ENCODE measurements around the gene FBF1. TPM values are rescaled to one million over a fixed set of nuclear protein-coding genes. Genes with fewer than 3 reads are reported as not detected.

Gene FBF1
- total and polyA plus RNA-seq, 2 of the 4 experiments (the other 2 are of a cell fraction), result 4.5 to 8.0 TPM

GRCh38 chr17:75922963-75923874 lies 17.6 kb downstream of the FBF1 start:
- no peak overlapping the region for H4K8ac ChIP-seq (ENCODE audit: low read depth in 2 of 2, low read length in 2 of 2)
- H3K18ac ChIP-seq (ENCODE audit: low read depth, low read length), result no peak overlapping the region
- no peak overlapping the region for H4K91ac ChIP-seq (ENCODE audit: insufficient read depth, low read depth, low read length)
- no peak overlapping the region for H3K23ac ChIP-seq (ENCODE audit: low read depth, low read length)
- ChIA-PET POLR2A (ENCODE audit: unreplicated experiment) (no interaction called here), CTCF (no interaction called here)
- 92% methylated on average over 14 of the region's 19 CpGs; no CpG with 5 or more reads in 1 of the 2 experiments for WGBS, 2 experiments (ENCODE audit: extremely low coverage in 2 of 2, insufficient read length in 1 of 2)
- H2BK20ac ChIP-seq (ENCODE audit: low read depth, low read length), result no peak overlapping the region
- DNase-seq (no peak), ATAC-seq (ENCODE audit: low read depth) (no peak)
- H4K20me1 ChIP-seq (ENCODE audit: insufficient read depth, low read length), result no peaks in the 10 kb centered on the region; the same call in 1 of the 2 replicates
- no peak overlapping the region for H2AK5ac ChIP-seq (ENCODE audit: low read depth, low read length)
- intact Hi-C loops (cut with micrococcal nuclease) (no loop called here), dilution Hi-C loops (cut with HindIII; ENCODE audit: low sequenced_read_pairs, unreplicated experiment) (no loop called here), in situ Hi-C loops (cut with MboI; ENCODE audit: low sequenced_read_pairs) (no loop called here)
- peaks cover 5% of the 10 kb centered on the region; the same call in 1 of the 2 replicates for H3K9me1 ChIP-seq (ENCODE audit: insufficient read depth, low read length)
- H2BK15ac ChIP-seq (ENCODE audit: low read depth, low read length), result no peak overlapping the region
- H3K27ac ChIP-seq (ENCODE audit: insufficient read depth, low read length), result no peak overlapping the region
- H3K4me3 ChIP-seq (ENCODE audit: insufficient read depth, low read depth, low read length), result no peak overlapping the region
- H2AK9ac ChIP-seq (replicated peaks; ENCODE audit: low read depth, low read length, poor library complexity), result no peak overlapping the region
- H3K9ac ChIP-seq (ENCODE audit: low read depth, low read length), result no peak overlapping the region
- H3K27me3 ChIP-seq (ENCODE audit: control insufficient read depth, insufficient read depth, low read length), result no peaks in the 10 kb centered on the region
- H3K4ac ChIP-seq (ENCODE audit: low read depth, low read length), result no peak overlapping the region
- no peak overlapping the region for H2BK5ac ChIP-seq (ENCODE audit: low read depth, low read length, poor library complexity, severe bottlenecking)
- peaks cover 16% of the 10 kb centered on the region for H3K36me3 ChIP-seq (ENCODE audit: control insufficient read depth, insufficient read depth, low read length)
- H3K56ac ChIP-seq (ENCODE audit: extremely low read depth, insufficient read depth, low read length), result no peak overlapping the region
- no peaks in the 10 kb centered on the region for H3K9me3 ChIP-seq (ENCODE audit: control insufficient read depth, insufficient read depth, low read length)
- no peak overlapping the region for H2BK120ac ChIP-seq (ENCODE audit: low read depth, low read length)
- BruUV-seq (replicated peaks), result no TSS peak
- no peak overlapping the region for H2AFZ ChIP-seq (replicated peaks; ENCODE audit: low read length, poor library complexity)
- no peak overlapping the region for H4K5ac ChIP-seq (ENCODE audit: low read depth, low read length)
- H3K4me2 ChIP-seq (ENCODE audit: low read depth, low read length), result no peak overlapping the region
- H3K79me1 ChIP-seq (ENCODE audit: low read depth in 1 of 2, low read length in 2 of 2), result no peaks in the 10 kb centered on the region
- no peaks in the 10 kb centered on the region for H3K4me1 ChIP-seq (ENCODE audit: control insufficient read depth, insufficient read depth, low read length)
- H3K14ac ChIP-seq (replicated peaks; ENCODE audit: low read depth, low read length), result no peak overlapping the region
- TF ChIP-seq RAD21 (IDR thresholded peaks at IDR 0.05; ENCODE audit: low read length), result no peak
- TF ChIP-seq CEBPB (IDR thresholded peaks at IDR 0.05; ENCODE audit: low read depth, low read length), result no peak
- TF ChIP-seq ELK1 (IDR thresholded peaks at IDR 0.05; ENCODE audit: borderline replicate concordance, low read depth, low read length), result no peak
- no peak for TF ChIP-seq POLR2A (IDR thresholded peaks at IDR 0.05; ENCODE audit: low read depth, low read length)
- no peak for TF ChIP-seq FOS (IDR thresholded peaks at IDR 0.05; ENCODE audit: low read depth, low read length)
- no peak for TF ChIP-seq RFX5 (IDR thresholded peaks at IDR 0.05; ENCODE audit: low read depth, low read length)
- no peak for TF ChIP-seq BHLHE40 (IDR thresholded peaks at IDR 0.05; ENCODE audit: low read depth, low read length)
- no peak for TF ChIP-seq MXI1 (IDR thresholded peaks at IDR 0.05; ENCODE audit: borderline replicate concordance, low read depth, low read length)
- TF ChIP-seq MAFK (IDR thresholded peaks at IDR 0.05; ENCODE audit: low read depth, low read length), result no peak
- TF ChIP-seq SMC3 (IDR thresholded peaks at IDR 0.05; ENCODE audit: low read depth, low read length), result no peak
- no peak for TF ChIP-seq NFE2L2 (IDR thresholded peaks at IDR 0.05; ENCODE audit: low read depth, low read length)
- TF ChIP-seq RCOR1 (IDR thresholded peaks at IDR 0.05; ENCODE audit: insufficient replicate concordance, low read length), result no peak
- no peak for TF ChIP-seq CHD1 (IDR thresholded peaks at IDR 0.05; ENCODE audit: low read depth, low read length)
- TF ChIP-seq CTCF (conservative IDR thresholded peaks at IDR 0.05; ENCODE audit: low read depth, low read length), result no peak
- no peak for TF ChIP-seq MAZ (IDR thresholded peaks at IDR 0.05; ENCODE audit: borderline replicate concordance, low read depth, low read length)
